CD14-positive monocyte (primary cell): ENCODE results near the gene DESI1. TPM values are rescaled to one million over a fixed set of nuclear protein-coding genes. Genes with fewer than 3 reads are reported as not detected.

ENCODE experiments used
- DNase-seq, 3 donors: peaks; one replicate each; pipeline ENCODE4 v3.0.0-alpha.2; 2011 to 2022
- H2AFZ ChIP-seq: 2 replicates; pipeline ENCODE4 v1.6.0; 2012; ENCODE audit warnings: mild to moderate bottlenecking, low read depth, low read length, inconsistent platforms; ENCODE audit not compliant: insufficient read depth, poor library complexity, severe bottlenecking
- H3K27ac ChIP-seq, 2 donors: 1 replicate in 1 of 2; 2 replicates in 1 of 2; pipeline ENCODE4 v1.5.1; 2012 to 2013; ENCODE audit warnings: low read length in 2 of 2, control low read depth in 1 of 2, inconsistent platforms in 1 of 2, low read depth in 1 of 2, mild to moderate bottlenecking in 1 of 2
- H3K27me3 ChIP-seq, 2 donors: one replicate each; pipeline versions ENCODE4 v1.6.0 to v1.6.1; 2011 to 2013; ENCODE audit warnings: low read length in 2 of 2; ENCODE audit not compliant: control insufficient read depth in 2 of 2, insufficient read depth in 2 of 2
- H3K36me3 ChIP-seq, 2 donors: replicated peaks in 1 of 2; 1 replicate in 1 of 2; 2 replicates in 1 of 2; pipeline versions ENCODE4 v1.5.1 to v1.6.1; 2012 to 2013; ENCODE audit warnings: low read length in 2 of 2, control low read depth in 1 of 2, inconsistent platforms in 1 of 2, mild to moderate bottlenecking in 1 of 2; ENCODE audit not compliant: insufficient read depth in 2 of 2, control insufficient read depth in 1 of 2
- H3K4me1 ChIP-seq, 2 donors: 1 replicate in 1 of 2; 2 replicates in 1 of 2; pipeline versions ENCODE4 v1.5.1 to v1.6.1; 2012 to 2013; ENCODE audit warnings: low read length in 2 of 2, control low read depth in 1 of 2, inconsistent platforms in 1 of 2, mild to moderate bottlenecking in 1 of 2, moderate library complexity in 1 of 2; ENCODE audit not compliant: insufficient read depth in 2 of 2, control insufficient read depth in 1 of 2
- H3K4me2 ChIP-seq: replicated peaks from 2 replicates; pipeline ENCODE3; 2012; ENCODE audit warnings: low read length, moderate library complexity, mild to moderate bottlenecking; ENCODE audit not compliant: poor library complexity, severe bottlenecking; ENCODE audit errors: extremely low read depth
- H3K4me3 ChIP-seq, 3 experiments: fragments of 200-600 bp in 1 of 3; sonication (generic) in 1 of 3; replicated peaks in 1 of 3; 1 replicate in 2 of 3; 2 replicates in 1 of 3; pipeline ENCODE4 v1.5.1; 2011 to 2013; ENCODE audit warnings: low read length in 3 of 3, mild to moderate bottlenecking in 3 of 3, control low read depth in 2 of 3, low read depth in 2 of 3, inconsistent platforms in 1 of 3, moderate library complexity in 1 of 3
- H3K79me2 ChIP-seq: 2 replicates; pipeline ENCODE4 v1.6.0; 2012; ENCODE audit warnings: mild to moderate bottlenecking, control low read depth, inconsistent platforms, low read length, moderate library complexity; ENCODE audit not compliant: insufficient read depth
- H3K9ac ChIP-seq: 2 replicates; pipeline ENCODE4 v1.6.0; 2017; ENCODE audit warnings: low read length, mild to moderate bottlenecking; ENCODE audit not compliant: insufficient read depth, poor library complexity, severe bottlenecking
- H3K9me3 ChIP-seq, 2 donors: replicated peaks in 1 of 2; 1 replicate in 1 of 2; 2 replicates in 1 of 2; pipeline versions ENCODE4 v1.5.1 to v1.6.1; 2012 to 2013; ENCODE audit warnings: low read length in 2 of 2, control low read depth in 1 of 2; ENCODE audit not compliant: control insufficient read depth in 1 of 2, insufficient read depth in 1 of 2
- H4K20me1 ChIP-seq: 2 replicates; pipeline ENCODE4 v1.6.0; 2012; ENCODE audit warnings: mild to moderate bottlenecking, low read length, control low read depth, moderate library complexity; ENCODE audit not compliant: insufficient read depth
- H3K27ac Mint-ChIP-seq, 7 donors: one replicate each; pipeline ENCODE4 v1.8.0; 2020; ENCODE audit warnings: mild to moderate bottlenecking in 7 of 7, mixed read lengths in 7 of 7, moderate library complexity in 6 of 7, inconsistent platforms in 2 of 7
- H3K27me3 Mint-ChIP-seq, 3 donors: one replicate each; pipeline ENCODE4 v1.8.0; 2021 to 2022; ENCODE audit warnings: low read depth in 3 of 3, mild to moderate bottlenecking in 3 of 3, mixed read lengths in 3 of 3, moderate library complexity in 3 of 3, inconsistent platforms in 1 of 3
- H3K36me3 Mint-ChIP-seq, 2 donors: one replicate each; pipeline ENCODE4 v1.8.0; 2020; ENCODE audit warnings: mixed read lengths in 2 of 2, inconsistent platforms in 1 of 2, mild to moderate bottlenecking in 1 of 2
- H3K4me1 Mint-ChIP-seq: one replicate; pipeline ENCODE4 v1.8.0; 2020; ENCODE audit warnings: mild to moderate bottlenecking, mixed read lengths
- H3K4me3 Mint-ChIP-seq, 2 donors: one replicate each; pipeline ENCODE4 v1.8.0; 2020; ENCODE audit warnings: mild to moderate bottlenecking in 2 of 2, mixed read lengths in 2 of 2, moderate library complexity in 1 of 2
- H3K9me3 Mint-ChIP-seq, 7 donors: one replicate each; pipeline ENCODE4 v1.8.0; 2020 to 2022; ENCODE audit warnings: mixed read lengths in 7 of 7, mild to moderate bottlenecking in 6 of 7, moderate library complexity in 6 of 7, inconsistent platforms in 2 of 7
- WGBS: methylation state at CpG from one replicate; pipeline ENCODE4 v1.1.5; 2013; ENCODE audit warnings: missing lambda C conversion rate; ENCODE audit not compliant: insufficient coverage; 5-methylcytosine and 5-hydroxymethylcytosine counted together
- intact Hi-C, 2 donors: fragments of 100-400 bp; cut with micrococcal nuclease; formaldehyde crosslinking; loops; one replicate each; pipeline versions ENCODE4 v1.15.0 to v1.15.1; 2023
- polyA plus RNA-seq, 3 donors: library from polyadenylated mRNA; depleted of rRNA in 1 of 3; unstranded in 2 of 3; stranded (reverse) in 1 of 3; fragments of 300-500 nt in 2 of 3; fragments of >200 nt in 1 of 3; fragmentation: Illumina TruSeq in 2 of 3; gene quantifications; 1 replicate in 2 of 3; 2 replicates in 1 of 3; pipeline ENCODE4 v1.2.3, GENCODE V29; 2012 to 2021
- TF ChIP-seq, protein P1 (sequence below): fragments of 200-600 bp; IDR thresholded peaks from one replicate; pipeline ENCODE4 v1.8.0; 2022; ENCODE audit warnings: antibody characterized with exemption, mild to moderate bottlenecking

DESI1 gene
- polyA plus RNA-seq, 3 donors: 15.8 to 33.7 (median 31.5) TPM

- Histone ChIP-seq H4K20me1 (peaks cover 41% of the 10 kb centered on the region), H3K27ac (no peak overlapping the region), H3K9me3 (no peaks in the 10 kb centered on the region), H3K79me2 (peaks cover 81% of the 10 kb centered on the region), H3K4me3 (no peak overlapping the region), H3K27me3 (no peaks in the 10 kb centered on the region), H2AFZ (no peak overlapping the region), H3K9ac (no peak overlapping the region), H3K4me1 (peaks cover 9 to 11% of the 10 kb centered on the region in 2 donors), H3K36me3 (peaks cover 56 to 58% of the 10 kb centered on the region in 2 donors), H3K4me2 (no peak overlapping the region)
- H3K9me3 Mint-ChIP-seq: peaks cover 0 to 3% (median 0%) of the 10 kb centered on the region in 7 donors
- intact Hi-C loops: loop anchor here in 1 of 2 donors (10.0 kb wide), 4 partner anchors 151 to 989 kb away; partner anchors contain the start of genes POLDIP3 and TOB2
- no peak for DNase-seq
- H3K4me3 Mint-ChIP-seq: no peak overlapping the region
- WGBS: no CpG with 5 or more reads among the region's 7 CpGs
- peaks cover 8% of the 10 kb centered on the region for H3K4me1 Mint-ChIP-seq
- no peaks in the 10 kb centered on the region for H3K27me3 Mint-ChIP-seq
- TF ChIP-seq, protein P1, sequence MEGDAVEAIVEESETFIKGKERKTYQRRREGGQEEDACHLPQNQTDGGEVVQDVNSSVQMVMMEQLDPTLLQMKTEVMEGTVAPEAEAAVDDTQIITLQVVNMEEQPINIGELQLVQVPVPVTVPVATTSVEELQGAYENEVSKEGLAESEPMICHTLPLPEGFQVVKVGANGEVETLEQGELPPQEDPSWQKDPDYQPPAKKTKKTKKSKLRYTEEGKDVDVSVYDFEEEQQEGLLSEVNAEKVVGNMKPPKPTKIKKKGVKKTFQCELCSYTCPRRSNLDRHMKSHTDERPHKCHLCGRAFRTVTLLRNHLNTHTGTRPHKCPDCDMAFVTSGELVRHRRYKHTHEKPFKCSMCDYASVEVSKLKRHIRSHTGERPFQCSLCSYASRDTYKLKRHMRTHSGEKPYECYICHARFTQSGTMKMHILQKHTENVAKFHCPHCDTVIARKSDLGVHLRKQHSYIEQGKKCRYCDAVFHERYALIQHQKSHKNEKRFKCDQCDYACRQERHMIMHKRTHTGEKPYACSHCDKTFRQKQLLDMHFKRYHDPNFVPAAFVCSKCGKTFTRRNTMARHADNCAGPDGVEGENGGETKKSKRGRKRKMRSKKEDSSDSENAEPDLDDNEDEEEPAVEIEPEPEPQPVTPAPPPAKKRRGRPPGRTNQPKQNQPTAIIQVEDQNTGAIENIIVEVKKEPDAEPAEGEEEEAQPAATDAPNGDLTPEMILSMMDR: no peak
- peak overlapping the region in 1 of 7 donors; percentile 36 for H3K27ac Mint-ChIP-seq
- H3K36me3 Mint-ChIP-seq: peaks cover 53 to 85% of the 10 kb centered on the region in 2 donors
Observed at GRCh38 chr22:41625577-41625976, 4.7 kb upstream of the DESI1 start.

GRCh38 chr22:41621911-41622179 lies 1.0 kb upstream of the DESI1 start:
- Histone ChIP-seq H3K4me1 (peaks cover 34 to 37% of the 10 kb centered on the region in 2 donors), H3K79me2 (peaks cover 87% of the 10 kb centered on the region), H3K36me3 (peaks cover 23 to 24% of the 10 kb centered on the region in 2 donors), H3K27me3 (no peaks in the 10 kb centered on the region), H2AFZ (peak overlapping the region; percentile 83), H3K4me2 (peak overlapping the region; percentile 89), H4K20me1 (peaks cover 12% of the 10 kb centered on the region), H3K27ac (peak overlapping the region; percentile 95 to 100), H3K9me3 (no peaks in the 10 kb centered on the region), H3K4me3 (peak overlapping the region; percentile 81 to 100 (median 86)), H3K9ac (peak overlapping the region; percentile 92)
- H3K9me3 Mint-ChIP-seq: peaks cover 0 to 3% (median 0%) of the 10 kb centered on the region in 7 donors
- H3K4me1 Mint-ChIP-seq: peaks cover 32% of the 10 kb centered on the region
- TF ChIP-seq, protein P1: no peak
- DNase-seq: no peak
- peak overlapping the region; percentile 97 to 100 (median 98) for H3K27ac Mint-ChIP-seq
- intact Hi-C loops: loop anchor here in 1 of 2 donors (1.0 to 10.0 kb wide), 6 partner anchors 78 to 993 kb away; partner anchors contain the start of genes POLDIP3, POLR3H, RANGAP1 and TOB2
- no peaks in the 10 kb centered on the region for H3K27me3 Mint-ChIP-seq
- peak overlapping the region; percentile 94 to 95 for H3K4me3 Mint-ChIP-seq
- 5% methylated on average over 5 of the region's 8 CpGs for WGBS
- H3K36me3 Mint-ChIP-seq: peaks cover 30 to 47% of the 10 kb centered on the region in 2 donors
